HG03103 (cell line): ENCODE measurements around the gene ACADSB.

Experiments
- ATAC-seq: cut with Tn5 transposase; IDR thresholded peaks from one replicate; pipeline ENCODE4 v1.9.1; 2021; ENCODE audit warnings: low read depth; ENCODE audit not compliant: unreplicated experiment

ACADSB gene

DNA sequence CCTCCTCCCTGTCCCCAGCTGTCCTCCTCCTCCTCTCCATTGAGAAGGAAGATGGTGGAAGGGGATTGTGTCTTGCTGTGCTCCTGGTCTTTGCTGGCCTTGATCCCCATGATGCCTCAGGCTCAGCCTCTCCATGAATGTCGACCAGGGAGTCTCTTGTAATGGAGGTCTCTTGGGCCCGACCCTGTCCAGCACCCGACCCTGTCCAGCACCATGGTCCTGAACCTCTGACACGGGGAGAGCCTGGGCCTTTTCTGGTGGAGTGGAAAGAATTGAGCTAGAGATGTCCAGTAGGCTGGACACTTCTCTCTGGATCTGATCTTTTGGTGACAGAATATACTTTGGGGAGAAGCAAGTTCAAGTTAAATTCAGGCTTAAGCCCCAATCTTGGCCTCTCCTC lies 84.7 kb downstream of the ACADSB start:
- no peak for ATAC-seq

- no peak for ATAC-seq
These were observed 87.6 kb downstream of the ACADSB start for GRCh38 chr10:123096452-123096851.

- ATAC-seq = no peak
These were observed 88.2 kb downstream of the ACADSB start for GRCh38 chr10:123097039-123097438.

DNA sequence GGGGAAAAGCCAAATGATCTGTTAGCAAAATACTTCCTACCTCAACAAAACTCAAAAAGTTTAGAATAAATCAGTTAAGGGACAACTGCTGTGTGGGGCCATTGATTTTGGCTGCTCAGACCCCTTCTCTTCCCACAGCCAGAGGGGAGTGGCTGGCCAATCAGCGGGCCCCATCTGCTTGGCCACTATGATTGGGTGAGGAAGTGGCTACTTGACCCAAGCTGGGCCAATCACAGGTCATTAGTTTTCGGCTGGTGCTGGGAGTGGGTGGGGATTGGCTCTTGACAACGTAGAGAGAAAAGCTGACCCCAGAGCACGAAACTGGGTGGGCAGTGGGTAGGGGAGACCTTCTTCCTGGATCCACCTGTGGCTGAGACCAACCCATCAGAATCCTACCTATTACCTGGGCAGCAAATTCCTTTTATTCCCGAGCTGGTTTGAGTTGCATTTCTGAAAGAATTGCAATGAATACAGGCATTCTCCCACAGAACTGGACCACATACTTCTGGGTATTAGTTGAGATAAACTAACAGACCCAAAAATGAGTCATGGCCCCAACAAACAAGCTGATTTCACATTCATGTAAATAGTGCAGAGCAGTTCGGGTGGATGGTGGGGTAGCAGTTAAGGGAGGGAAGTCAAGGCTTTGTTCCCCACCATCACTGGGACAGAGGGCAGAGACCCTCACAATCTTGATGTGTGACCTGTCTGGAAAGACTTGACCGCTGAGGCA lies 91.4 kb downstream of the ACADSB start:
- no peak for ATAC-seq

GRCh38 chr10:123101872-123102271 lies 93.1 kb downstream of the ACADSB start:
- ATAC-seq = no peak

DNA sequence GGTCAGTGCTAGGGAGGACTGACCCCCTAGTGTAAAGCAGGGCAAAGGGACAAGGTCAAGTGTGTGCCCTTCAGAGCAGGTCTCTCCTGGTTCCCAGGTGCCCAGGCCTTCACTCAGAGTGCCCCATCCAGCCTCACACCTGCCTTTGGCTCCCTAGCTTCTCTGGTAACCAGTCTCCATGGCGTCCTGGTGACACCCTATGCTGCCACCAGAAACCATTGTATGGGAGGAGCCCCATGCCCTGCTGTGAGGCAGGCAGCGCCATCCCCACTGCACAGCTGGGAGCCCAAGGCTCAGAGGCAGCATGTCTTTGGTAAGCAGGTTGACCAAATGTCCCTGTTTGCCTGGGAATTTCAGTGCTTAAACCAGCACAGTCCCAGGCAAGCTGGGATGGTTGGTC lies 93.9 kb downstream of the ACADSB start:
- no peak for ATAC-seq

DNA sequence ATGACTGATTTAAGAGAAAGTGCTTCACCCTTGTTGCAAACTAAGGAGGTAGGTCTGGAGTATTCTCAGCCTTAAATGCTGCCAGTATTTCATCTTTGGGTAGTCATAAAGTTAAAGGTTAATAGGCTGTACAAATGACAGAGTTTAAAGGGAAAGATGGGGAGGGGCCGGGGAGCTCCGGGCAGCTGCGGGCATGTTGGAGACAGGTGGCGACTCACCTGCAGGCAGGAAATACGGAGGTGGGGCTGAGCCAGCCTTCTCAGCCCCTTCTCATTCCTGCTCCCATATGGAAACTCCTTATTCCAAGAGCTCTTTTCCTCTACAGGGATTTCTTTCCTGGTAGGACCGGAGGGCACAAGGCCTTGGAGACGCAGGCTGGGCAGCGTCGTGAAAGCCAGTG lies 95.1 kb downstream of the ACADSB start:
- no peak for ATAC-seq
